GM19328 (cell line): ENCODE results near the gene B9D2.
"Not testable (repeated sequence)": the region's sequence is repeated elsewhere in the genome, so short reads cannot be mapped to it uniquely, and the experiment has no call there.

Experiments
- ATAC-seq: cut with Tn5 transposase; IDR thresholded peaks from one replicate; pipeline ENCODE4 v1.9.1; 2021; ENCODE audit warnings: mild to moderate bottlenecking, moderate library complexity; ENCODE audit not compliant: unreplicated experiment

B9D2 gene, protein sequence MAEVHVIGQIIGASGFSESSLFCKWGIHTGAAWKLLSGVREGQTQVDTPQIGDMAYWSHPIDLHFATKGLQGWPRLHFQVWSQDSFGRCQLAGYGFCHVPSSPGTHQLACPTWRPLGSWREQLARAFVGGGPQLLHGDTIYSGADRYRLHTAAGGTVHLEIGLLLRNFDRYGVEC

DNA sequence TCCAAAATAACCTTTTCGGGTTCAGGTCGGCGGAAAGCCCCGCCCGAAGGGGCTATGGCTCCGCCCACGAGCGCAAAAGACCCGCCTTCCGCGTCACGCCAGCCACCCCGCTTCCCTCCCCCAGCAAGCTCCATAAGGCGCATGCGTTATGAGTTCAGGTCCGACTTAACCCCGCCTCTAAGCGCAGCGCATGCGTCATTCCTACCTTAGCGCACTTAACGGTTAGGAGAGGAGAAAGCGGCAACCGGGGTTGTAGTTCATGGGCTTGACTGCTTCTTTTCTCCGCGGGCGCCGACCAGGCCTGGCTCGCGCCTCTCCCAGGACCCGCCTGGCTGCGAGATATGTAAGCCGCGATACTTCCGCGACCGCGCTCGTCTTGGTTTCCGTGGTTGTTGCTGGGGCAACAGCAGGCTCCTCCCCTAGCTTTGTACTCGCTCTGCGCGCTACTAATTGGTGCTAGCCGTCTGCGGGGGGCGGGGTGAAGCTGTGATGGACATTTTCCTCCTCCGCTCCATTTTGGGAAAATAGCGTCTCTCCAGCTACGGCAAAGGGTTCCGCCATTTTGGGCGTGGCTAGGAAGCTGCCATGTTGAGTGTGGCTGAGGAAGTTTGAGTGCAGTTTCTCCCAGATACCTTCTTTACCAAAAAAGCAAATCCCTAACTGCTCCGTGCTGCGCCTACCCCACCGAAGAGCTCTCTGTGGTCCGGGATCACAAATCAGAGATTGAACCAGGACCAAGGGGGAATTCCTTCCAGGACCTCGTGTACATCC, at the start of gene B9D2:
TSS of gene B9D2 (minus strand) at position 397 of the 771 bp plus-strand sequence. CDS start 630 bp downstream, outside the sequence.
- ATAC-seq: peak; percentile 85

DNA sequence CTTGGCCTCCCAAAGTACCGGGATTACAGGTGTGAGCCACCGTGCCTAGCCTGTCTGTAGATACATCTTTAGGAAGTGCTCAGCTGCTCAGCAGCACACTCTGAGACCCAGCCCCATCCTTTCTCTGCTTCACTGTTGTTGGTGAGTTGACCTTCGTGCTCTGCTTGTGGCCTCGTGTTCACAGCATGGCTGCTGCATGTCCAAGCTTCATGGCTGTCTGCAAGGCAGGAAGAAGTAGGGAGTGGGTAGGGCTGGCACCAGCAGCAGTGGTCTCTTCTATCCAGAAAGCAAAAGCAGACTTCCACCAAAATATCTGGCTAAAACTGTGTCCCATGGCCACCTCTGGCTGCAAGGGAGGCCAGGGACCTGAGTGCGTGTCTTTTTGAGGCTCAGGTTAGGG, 49.0 kb upstream of the B9D2 start:
- no peak for ATAC-seq

DNA sequence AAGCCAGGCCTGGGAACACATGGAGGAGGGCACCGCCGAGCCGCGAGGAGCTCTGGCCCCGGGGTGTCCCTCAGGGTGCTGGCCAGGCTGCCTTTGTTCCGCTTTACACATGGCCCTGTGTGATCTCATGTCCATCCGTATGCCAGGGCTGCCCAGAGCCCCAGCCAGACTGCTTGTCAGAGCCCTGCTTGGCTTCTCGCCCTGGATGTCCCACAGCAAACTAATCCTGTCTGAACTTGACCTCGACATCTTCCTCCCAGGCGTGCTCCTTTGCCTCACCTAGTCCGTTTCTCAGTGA, 48.0 kb upstream of the B9D2 start:
- ATAC-seq: no peak

DNA sequence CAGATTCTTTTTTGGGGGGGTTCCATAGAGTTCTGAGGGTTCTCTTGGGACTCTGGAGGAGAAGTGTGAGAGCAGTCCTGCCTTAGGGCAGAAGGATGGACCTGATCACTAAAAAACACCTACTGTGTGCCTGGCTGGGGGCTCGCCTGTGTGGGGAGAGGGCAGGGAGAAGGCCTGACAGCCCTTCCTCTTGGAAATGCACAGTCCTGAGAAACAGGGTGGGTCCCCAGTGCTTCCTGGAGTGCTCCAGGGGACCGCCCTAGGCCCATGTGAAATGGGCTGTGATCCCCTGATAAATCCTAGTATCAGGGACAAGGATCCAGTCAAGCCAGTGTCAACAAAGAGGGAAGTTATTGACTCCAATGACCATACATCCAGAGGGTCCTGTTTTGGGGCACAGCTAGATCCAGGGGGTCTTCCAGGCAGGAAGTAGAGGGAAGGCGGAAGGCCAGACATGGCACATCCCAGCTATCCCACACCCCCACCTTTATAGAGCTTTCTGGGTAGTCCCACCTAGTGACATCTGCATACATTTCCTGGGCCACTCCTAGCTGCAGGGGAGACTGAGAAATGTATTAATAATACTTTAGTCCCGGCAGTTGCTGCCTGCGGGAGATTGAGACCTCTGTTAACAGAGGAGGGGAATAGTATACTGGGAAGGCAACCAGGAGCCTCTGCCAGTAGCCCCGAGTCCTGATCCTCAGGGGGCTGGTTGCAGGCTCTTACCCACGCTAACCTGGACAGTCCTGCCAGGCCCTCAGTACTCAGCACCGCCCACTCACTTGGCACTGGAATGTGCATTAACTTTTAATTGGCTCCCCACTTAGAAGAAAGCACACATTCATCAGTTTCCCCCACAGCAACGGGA, 47.4 kb upstream of the B9D2 start:
- no peak for ATAC-seq

DNA sequence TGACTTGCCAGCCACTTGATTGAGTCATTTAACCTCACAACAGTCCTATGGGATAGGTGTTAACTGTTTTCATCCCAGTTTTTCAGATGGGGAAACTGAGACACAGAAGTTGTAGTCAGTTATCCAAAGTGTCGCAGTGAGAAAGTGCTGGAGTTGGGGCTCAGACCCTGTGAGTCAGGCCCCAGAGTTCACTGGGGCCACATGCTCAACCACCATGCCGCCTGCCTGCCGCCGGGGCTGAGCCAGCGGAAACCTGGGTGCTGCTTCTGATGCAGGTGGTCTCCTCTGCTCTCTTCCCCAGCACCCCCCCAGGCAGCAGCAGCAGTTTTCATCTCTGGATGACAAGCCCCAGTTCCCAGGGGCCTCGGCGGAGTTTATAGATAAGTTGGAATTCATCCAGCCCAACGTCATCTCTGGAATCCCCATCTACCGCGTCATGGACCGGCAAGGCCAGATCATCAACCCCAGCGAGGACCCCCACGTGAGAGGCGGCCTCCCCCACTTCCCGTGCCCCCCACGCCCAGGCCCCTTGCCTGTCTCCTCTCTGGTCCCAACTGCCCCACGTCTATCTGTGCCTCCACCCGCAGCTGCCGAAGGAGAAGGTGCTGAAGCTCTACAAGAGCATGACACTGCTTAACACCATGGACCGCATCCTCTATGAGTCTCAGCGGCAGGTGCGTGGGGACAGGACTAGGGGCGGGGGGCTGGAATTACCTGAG, 46.5 kb upstream of the B9D2 start:
- no peak for ATAC-seq

DNA sequence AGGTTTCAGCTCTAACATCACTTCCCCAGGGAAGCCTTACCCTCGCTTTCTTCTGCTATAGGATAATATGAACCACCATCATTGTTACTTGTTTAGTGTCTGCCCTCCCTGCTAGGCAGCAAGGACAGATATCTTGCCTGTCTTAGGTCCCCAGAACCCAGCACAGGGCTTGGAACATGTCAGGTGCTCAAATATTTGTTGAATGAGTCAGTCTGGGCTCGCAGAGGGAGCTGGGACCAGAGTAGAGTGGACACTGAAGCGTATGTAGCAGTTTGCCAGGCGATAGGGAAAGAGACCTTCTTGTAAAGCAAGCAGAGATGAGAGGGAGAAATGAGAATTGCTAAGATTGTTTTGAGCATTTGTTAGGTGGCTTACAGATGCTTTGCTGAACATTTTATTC, 45.3 kb upstream of the B9D2 start:
- ATAC-seq: no peak

DNA sequence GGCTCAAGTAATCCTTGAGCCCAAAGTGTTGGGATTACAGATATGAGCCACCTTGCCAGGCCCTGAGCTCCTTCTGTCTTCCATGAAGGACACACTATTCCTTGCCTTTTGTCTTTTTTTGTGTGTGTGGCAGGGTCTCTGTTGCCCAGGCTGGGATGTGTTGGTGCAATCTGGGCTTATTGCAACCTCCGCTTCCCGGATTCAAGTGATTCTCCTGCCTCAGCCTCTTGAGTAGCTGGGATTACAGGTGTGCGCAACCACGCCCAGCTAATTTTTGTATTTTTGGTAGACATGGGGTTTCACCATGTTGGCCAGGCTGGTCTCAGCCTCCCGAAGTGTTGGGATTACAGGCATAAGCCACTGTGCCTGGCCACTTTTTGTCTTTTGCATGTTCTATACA, 44.9 kb upstream of the B9D2 start:
- ATAC-seq: not testable (repeated sequence)

DNA sequence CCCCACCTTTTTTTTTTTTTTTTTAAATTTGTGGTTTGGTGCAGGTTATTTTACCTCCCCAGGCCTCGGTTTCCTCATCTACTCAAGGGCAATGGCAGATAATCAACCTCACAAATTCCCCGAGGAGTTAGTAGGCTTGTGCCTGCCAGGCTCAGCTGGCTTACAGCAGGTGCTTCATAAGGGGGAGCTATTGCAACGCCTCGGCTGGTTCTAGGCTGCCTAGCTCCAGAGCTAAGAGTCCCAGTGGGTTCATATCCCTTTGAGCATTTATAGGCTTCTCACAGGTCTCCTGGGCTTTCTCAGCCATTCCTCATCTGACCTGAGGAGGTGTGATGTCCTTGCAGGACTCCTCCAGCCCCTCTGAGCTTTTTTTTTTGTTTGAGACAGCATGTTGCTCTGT, 44.3 kb upstream of the B9D2 start:
- ATAC-seq: no peak

DNA sequence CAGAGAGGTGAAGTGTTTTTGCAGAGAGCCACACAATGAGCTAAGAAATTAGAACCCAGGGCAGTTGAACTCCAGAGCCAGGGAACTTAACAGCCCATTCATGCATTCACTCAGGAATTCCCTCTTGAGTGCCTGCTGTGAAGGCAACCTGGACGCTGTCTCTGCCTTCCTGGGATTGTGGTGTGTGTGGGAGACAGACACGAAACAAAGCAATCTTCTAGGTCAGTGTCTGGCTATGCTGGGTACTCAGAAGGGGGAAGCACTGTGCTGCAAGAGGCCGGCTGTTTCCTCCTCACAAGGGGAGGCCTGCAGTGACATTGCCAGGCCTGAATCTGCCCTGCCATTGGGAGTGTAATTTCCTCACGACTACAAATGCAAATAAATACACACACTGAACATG, 43.3 kb upstream of the B9D2 start:
- no peak for ATAC-seq

DNA sequence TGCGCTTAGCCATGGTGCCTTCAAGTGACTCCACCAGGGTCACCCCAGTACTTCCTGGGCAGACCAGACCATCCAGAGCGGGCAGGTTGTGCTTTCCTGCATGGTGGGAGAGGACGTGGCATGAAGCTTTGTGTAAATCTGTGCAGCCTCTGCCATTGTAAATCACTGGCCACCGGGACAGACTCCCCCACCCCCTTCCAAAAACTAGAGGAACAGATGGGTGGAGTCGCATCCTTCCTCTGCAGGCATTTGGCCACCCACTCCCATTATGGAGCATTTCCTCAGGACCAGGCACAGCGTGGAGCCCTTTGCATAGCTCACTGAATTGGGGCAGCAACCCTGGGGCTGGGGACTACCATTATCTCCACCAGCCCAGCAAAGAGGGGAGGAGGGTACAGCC, 41.8 kb upstream of the B9D2 start:
- ATAC-seq: no peak

DNA sequence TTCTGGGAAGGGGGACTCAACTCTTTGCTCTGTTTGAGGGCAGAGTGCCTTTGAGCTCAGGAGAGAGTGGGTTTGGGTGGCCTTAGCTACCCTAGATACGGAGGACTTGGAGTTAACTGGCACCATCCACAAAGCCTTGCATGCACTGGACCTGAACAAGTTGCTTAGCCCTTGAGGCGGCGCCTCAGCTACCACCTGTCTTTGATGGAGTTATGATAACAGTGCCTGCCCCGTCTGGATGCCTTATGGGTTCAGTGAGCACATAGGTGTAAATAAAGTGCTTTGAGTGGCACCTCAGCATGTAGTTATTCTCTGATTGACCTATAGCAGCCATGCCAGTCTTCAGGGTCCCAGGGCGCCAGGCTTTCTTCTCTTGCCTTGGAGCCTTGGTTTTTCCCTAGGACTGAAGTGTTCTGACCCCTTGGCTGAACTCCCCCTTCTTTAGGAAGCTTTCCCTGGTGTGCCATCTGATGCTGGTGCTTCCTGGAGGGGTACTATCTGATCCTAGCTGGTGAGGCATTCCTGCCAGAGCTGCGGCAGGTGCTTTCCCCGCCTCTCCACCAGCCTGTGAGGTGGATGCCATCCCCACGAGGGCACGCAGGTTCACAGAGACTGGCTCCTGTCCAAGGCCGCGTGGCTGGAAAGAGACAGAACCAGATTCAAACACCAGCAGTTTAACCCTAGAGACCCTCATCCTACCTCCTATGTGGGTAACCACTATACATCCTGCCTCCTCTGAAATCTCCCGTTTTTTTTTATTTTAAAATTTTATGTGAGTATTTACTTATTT, 39.4 kb upstream of the B9D2 start:
- ATAC-seq: no peak

DNA sequence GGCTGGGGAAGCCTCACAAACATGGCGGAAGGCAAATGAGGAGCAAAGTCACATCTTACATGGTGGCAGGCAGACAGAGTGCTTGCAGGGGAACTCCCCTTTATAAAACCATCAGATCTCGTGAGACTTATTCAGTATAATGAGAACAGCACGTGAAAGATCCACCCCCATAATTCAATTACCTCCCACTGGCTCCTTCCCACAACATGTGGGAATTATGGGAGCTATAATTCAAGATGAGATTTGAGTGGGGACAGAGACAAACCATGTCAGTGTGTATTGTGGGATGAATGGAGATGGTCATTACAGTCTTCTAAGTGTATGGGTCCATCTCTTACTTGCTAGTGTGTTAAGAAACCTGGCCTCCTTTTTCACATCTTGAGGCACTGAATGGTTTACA, 38.1 kb upstream of the B9D2 start:
- ATAC-seq: no peak

DNA sequence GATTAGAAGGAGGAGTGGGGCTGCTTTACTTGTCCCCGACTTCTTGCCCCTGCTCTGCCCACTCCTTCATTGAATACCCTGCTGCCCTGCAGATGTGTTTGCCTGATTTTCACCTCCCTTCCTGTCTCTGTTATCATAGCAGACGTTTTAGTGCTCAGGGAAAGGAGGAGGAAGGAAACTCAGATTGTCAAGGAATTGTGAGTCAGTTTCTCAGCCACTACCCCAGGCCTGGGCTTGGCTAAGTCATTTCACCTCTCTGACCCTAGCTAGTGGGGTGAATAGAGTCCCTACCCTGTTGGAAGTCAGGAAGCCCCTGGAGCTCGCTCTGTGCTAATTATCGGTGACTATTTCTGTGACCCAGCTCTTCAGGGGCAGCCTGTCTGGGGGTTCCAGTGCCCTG, 37.5 kb upstream of the B9D2 start:
- no peak for ATAC-seq

DNA sequence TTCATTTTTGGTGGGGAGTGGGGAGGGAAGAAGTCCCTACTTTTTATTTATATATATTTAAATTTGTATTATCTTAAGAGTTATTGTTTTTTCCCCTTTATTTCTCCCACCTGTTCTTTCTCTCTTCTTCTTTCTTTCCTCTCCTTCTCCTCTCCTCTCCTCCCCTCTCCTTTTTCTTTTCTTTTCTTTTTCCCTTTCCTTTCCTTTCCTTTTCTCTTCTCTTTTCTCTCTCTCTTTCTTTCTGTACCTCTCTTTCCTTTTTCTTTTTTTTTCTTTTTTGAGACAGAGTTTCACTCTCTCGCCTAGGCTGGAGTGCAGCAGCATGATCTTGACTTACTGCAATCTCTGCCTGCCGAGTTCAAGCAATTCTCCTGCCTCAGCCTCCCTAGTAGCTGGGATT, 35.6 kb upstream of the B9D2 start:
- ATAC-seq: no peak

DNA sequence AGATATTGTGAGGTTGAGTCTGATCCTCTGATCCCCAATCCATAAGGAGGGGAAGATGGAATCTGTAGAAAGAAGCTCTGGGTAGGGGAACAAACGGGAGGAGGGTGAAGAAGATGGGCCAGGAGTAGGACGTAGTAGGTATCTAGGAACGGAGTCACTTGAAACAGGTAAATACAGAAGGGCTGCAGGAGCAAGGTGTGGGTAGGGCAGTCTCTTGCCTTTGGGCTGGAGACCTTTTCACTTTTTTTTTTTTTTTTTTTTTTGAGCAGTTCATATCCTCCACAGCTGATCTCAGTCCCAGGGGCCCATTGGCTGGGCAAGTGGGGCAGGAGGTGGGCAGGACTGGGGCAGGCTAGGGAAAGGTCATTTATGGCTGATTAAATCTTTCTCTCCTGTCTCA, 35.1 kb upstream of the B9D2 start:
- no peak for ATAC-seq

DNA sequence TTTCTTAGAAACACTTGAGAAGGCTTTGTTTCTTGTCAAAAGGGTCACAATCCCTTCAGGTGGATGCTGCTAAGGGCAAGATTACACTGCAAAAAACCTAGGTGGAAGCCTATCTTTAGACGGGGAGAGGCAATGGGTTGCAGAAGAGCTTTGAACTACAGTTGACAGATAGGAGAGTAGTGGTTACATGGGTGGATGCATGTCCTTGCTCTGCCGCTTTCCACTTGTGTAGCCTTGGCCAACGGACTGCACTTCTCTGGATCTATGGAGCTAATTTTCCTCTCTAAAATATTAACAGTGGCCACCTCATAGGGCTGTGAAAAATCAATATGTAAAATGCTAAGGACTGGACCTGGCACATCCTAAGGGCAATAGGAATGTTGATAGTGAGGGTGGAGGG, 34.6 kb upstream of the B9D2 start:
- ATAC-seq: no peak

DNA sequence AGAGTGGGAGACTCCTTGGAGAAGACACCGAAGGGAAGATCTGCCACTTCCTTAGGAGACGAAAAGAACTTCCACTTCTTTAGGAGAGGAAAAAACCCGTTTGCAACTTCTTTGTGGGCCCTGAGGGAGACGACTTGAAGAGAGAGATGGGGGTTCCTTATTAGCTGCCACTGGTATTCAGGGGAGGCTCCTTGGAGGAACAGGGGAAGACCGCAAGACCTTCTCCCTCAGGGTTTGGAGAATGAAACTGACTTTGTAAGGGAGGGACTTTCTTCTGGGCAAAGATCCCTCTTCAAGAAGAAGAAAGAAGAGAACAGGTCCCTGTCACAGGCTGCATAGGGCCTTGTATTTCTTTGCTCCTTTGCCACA, 34.1 kb upstream of the B9D2 start:
- no peak for ATAC-seq

DNA sequence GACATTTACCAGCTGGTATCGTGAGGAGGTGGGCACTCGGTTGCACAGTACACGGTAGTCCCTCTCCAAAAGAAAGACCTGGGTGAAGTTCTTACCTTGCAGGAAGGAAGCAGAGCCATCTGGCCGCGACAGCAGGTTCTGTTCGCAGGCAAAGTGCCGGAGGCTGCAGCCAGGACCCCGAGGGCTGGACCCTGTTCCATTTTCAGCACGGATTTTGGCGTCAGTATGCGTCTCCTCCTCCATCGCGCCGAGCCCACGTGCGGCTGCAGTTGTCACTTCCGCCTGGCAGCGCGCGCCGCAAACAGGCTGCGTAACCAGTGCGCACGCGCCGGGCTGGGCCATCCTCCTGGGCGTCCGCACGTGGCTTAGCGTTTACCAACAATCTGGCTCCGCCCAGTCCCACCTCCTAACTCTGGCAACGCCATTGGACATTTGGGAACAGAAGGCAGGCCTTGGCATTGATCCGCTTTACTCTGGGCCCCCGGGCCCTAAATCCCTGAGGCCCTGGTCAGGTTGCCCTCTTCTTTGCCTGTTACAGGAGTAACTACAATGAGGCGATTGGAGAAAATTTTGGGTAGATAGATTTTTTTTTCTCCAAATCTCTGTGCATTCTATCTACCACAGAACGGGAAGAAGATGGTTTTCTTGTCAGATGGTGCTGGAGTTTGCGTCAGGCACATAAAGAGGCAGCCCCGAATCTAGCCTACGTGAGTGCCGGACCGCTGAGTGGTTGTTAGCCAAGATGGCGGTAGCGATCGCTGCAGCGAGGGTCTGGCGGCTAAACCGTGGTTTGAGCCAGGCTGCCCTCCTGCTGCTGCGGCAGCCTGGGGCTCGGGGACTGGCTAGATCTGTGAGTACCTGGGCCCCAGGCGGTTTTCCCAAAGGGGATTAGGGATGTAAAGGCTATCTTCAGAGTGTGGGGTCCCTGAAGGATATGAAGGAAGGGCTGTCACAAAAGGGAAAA, 33.4 kb upstream of the B9D2 start, which contains the start of the genes BCKDHA and EXOSC5:
TSS of gene BCKDHA (plus strand) at position 733 of the 964 bp plus-strand sequence. CDS start at position 743, 10 bp downstream.
TSS of gene EXOSC5 (minus strand) at position 274 of the 964 bp plus-strand sequence. CDS start at position 243, 31 bp downstream.
- peak; percentile 77 for ATAC-seq

DNA sequence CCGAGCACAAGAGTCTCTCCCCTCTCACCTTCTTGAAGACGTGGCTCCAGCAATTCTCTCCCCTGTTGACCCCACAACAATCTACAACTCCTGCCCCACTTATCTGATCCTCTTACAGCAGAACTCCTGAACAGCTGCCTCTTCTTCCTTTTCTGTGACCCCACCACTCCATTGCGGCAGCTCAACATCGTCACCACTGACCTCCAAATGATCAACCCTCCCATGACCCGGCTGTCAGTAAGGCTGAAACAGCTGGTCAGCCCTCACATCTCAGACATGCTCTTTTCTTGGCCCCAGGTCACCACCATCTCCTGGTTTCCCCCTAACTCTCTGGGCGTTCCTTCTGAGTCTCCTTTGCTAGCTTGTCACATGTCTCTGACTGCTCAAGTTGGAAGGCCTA, 31.4 kb upstream of the B9D2 start:
- no peak for ATAC-seq
